ENCODE data around the gene TTYH2.

The TTYH2 gene

DNA sequence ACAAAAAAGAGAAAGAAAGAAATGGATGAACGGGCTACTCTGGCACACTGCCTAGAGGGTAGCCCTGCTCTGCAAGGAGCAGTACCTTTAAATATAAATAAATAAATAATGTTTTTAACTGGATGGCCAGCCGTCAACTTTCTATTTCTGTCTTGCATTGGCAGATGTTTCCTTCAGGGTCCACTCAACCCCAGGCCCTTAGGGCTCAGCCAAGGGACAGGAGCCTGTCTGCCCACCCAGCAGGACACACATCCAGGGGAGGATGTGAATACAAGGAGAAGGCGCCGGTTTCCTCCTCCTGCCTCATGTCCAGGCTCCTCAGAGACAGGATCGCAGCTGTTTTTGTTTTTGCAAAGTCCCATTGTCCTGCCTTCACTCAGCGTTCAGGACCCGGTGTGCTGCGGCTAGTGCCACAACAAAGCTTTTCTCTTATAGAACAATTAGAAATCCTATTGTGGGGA lies 22.6 kb downstream of the TTYH2 start:
- no peak for DNase-seq (ENCODE audit: low read depth)

GRCh38 chr17:74237321-74237720 lies 23.9 kb downstream of the TTYH2 start:
- no peak for DNase-seq (ENCODE audit: low read depth)

- DNase-seq (ENCODE audit: low read depth) = no peak
These were observed 25.8 kb downstream of the TTYH2 start for GRCh38 chr17:74239172-74239571.

- no peak for DNase-seq (ENCODE audit: low read depth)
These were observed 27.3 kb downstream of the TTYH2 start for GRCh38 chr17:74240618-74241205.

DNA sequence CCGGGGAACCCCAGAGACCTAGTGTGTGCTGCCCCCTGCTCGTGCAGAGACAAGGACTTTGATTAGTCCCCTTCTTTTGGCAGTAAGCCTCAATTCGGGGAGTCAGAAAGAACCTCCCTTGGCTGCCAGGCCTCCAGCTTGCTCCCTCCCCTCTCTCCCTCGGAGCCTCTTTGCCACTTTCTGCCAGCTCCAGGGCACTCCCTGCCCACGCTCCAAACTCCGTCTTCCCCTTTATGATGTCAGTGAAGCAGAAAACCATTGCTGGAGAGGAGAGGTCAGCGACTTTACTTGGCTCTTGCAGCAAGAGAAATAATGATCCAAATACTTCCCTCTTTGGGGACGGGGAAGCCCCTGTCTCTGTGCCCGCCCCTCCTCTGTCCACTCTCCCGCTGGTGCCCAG lies 28.1 kb downstream of the TTYH2 start:
- DNase-seq (ENCODE audit: low read depth) = no peak

- DNase-seq (ENCODE audit: low read depth) = no peak
These were observed 28.5 kb downstream of the TTYH2 start for GRCh38 chr17:74241847-74242246.

DNA sequence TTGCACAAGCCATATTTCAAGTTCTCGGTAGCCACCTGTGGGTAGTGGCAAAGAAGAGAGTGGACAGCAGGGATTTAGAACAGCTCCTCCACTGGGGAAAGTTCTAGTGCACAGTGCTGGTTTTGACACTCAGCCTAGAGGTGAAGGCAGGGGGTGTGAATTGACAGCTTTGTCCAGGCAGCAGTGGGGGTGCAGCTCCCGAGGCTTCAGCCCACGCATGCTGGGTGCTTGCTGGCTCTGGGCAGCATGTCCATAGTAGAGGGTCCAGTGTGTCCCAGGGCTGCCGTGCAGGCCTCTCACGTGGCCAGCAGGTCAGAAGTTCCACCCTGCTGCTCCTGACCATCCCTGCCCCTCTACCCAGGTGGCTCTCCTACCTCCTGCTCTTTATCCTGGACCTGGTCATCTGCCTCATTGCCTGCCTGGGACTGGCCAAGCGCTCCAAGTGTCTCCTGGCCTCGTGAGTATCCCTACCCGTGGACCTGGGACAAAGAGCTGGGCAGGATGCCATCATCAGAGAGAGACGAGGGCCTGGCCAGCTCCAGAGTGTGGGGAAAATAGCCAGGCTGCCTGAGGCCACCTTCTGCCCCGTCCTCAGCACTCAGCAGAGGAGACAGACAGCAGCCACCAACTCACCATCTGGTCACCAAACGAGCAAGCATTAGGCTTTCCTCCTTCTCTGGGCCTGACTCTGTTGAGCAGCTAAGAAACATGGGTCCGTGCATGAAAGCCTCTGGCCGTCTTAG lies 29.8 kb downstream of the TTYH2 start:
- DNase-seq (ENCODE audit: low read depth) = no peak

DNA sequence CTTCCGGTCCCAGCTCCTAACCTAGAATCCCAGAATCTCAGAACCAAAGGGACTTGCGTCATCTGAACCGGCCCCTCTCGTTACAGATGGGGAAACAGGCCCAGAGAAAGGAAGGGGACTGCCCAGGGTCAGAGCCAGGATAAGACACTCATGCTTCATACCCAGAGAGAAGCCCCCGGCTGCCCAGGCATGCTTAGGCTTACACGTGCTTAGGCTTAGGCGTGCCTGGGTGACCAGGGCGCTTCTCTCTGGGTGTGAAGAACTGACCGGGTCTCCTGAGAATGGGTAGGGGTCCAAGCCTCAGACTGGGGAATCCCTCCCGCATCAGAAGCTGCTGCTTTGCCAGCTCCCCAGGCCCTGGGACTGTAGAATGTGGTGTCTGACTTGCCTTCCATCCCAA lies 30.8 kb downstream of the TTYH2 start:
- no peak for DNase-seq (ENCODE audit: low read depth)

GRCh38 chr17:74244548-74244947 lies 31.2 kb downstream of the TTYH2 start:
- DNase-seq (ENCODE audit: low read depth) = no peak

- DNase-seq (ENCODE audit: low read depth) = no peak
These were observed 31.9 kb downstream of the TTYH2 start for GRCh38 chr17:74245145-74245831.

- no peak for DNase-seq (ENCODE audit: low read depth)
These were observed 32.5 kb downstream of the TTYH2 start for GRCh38 chr17:74245871-74246270.

GRCh38 chr17:74249590-74250270 lies 36.4 kb downstream of the TTYH2 start:
- DNase-seq (ENCODE audit: low read depth) = no peak

DNA sequence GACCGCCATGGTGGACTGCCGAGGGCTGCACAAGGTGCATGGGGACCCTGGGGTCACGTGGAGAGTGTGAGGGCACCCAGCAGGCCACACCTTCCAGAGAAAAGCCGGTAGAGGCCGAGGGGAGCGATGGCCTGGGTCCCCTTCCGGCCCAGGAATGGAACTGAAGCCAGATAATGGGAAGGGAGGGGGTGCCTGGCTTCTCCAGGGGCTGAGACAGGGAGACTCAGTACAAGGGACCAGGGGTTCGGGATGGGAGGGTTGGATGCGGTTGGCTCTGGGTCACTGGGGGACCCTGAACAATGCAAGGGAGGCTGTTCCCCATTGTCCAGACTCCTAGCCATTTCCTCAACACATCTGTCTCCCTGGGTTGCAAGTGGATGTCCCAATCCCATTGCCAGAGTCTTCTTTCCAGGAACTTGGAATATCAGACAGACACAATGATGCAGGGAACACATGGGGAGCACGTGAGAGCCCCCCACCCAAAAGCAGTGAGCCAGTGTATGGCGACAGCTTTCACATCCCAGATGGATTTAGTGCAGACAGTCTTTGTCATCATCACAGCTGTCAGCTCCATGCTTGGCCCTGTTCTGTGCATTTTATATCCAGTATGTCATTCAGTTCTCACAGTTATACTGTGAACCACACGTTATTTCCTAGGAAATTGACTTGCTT lies 37.1 kb downstream of the TTYH2 start:
- DNase-seq (ENCODE audit: low read depth) = no peak

- DNase-seq (ENCODE audit: low read depth) = no peak
These were observed 37.7 kb downstream of the TTYH2 start for GRCh38 chr17:74251051-74251450.

GRCh38 chr17:74251569-74251968 lies 38.2 kb downstream of the TTYH2 start:
- DNase-seq (ENCODE audit: low read depth) = no peak

DNA sequence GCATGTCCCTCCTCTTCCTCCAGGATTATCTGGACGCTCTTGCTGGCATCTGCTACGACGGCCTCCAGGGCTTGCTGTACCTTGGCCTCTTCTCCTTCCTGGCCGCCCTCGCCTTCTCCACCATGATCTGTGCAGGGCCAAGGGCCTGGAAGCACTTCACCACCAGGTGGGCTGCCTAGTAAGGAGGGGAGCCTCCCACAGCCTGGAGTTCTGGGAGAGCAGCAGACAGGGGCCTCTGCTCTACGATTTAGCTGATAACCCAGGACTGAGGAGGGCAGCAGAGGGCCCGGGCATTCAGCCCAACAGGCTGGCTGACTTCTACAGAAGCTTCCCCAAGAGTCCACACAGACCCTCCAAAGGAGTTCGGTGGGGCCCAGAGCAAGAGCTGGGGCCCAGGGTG lies 38.8 kb downstream of the TTYH2 start:
- no peak for DNase-seq (ENCODE audit: low read depth)

GRCh38 chr17:74253036-74253435 lies 39.7 kb downstream of the TTYH2 start:
- DNase-seq (ENCODE audit: low read depth) = no peak

GRCh38 chr17:74257311-74257710 lies 43.9 kb downstream of the TTYH2 start:
- DNase-seq (ENCODE audit: low read depth) = no peak

DNA sequence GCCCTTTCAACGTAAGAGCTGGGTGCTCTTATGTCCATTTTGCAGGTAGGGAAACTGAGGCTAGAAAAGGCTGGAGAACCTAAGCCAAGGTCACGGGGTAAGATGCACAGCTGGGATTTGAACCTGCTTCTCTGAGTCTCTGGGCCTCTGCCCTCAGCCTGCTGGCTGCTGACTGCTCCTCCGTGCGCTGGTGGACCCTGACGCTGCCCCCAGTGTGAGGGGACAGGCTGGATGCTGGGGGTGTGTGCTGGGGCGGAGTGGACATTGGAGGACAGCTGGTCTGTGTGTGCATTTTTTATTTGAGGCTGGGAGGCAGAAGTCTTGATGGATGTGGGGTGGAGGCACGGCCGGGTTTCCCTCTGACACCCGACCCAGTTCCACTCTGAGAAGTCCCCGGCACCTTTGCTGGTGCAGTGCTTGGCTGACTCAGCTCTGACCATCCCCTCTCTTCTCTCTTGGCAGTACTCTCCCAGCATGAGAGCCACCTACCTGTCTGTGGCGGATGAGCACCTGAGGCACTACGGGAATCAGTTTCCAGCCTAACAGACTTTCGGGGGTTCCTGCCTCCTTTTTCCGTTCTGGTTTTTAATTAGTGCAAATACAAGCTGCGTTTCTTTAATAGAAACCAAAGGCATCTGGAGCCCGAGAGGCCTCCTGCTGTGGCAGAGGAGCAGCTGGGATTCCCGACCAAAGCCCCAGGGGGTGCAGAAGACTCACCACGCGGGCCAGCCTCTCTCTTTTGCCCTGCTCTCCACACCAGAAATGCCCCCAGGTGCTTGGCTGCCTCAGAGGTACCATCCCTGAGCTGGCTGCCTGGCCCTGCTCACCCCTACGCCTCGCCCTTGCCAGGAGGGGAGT lies 46.5 kb downstream of the TTYH2 start:
- no peak for DNase-seq (ENCODE audit: low read depth)

- DNase-seq (ENCODE audit: low read depth) = no peak
These were observed 47.1 kb downstream of the TTYH2 start for GRCh38 chr17:74260525-74260850.

- no peak for DNase-seq (ENCODE audit: low read depth)
These were observed 49.2 kb downstream of the TTYH2 start for GRCh38 chr17:74262601-74263000.
